H1 (cell line): ENCODE results near the gene ZNF652. TPM values are rescaled to one million over a fixed set of nuclear protein-coding genes. Genes with fewer than 3 reads are reported as not detected.

ENCODE experiments used
- CTCF ChIA-PET: fragments of 300-600 bp; sonication (Branson Sonifier 250); formaldehyde crosslinking; loops from one replicate; lab custom pipeline; 2021; ENCODE audit not compliant: partially characterized antibody; lab: Charles Lee
- POLR2A ChIA-PET: fragments of 300-600 bp; sonication (Branson Sonifier 250); formaldehyde crosslinking; loops from one replicate; lab custom pipeline; 2021; ENCODE audit warnings: inconsistent platforms; ENCODE audit not compliant: partially characterized antibody; lab: Charles Lee
- DNase-seq, 2 experiments: peaks; one replicate each; pipeline versions ENCODE4 v3.0.0 to v3.0.0-alpha.2; 2010 to 2022; ENCODE audit warnings: low spot score in 2 of 2, low read depth in 1 of 2, mixed read lengths in 1 of 2
- FAIRE-seq: peaks from 2 replicates; lab custom pipeline; 2011; peaks lifted over from hg19 to GRCh38; lab: Jason Lieb, UNC
- H2AFZ ChIP-seq: 2 replicates; pipeline ENCODE4 v1.8.1; 2012; ENCODE audit warnings: low read length, inconsistent platforms
- H2AK5ac ChIP-seq: 2 replicates; pipeline ENCODE4 v1.6.1; 2013; ENCODE audit warnings: low read depth, low read length
- H2BK120ac ChIP-seq: replicated peaks from 2 replicates; pipeline ENCODE3; 2013; ENCODE audit warnings: low read depth, low read length, inconsistent platforms
- H2BK12ac ChIP-seq: 2 replicates; pipeline ENCODE4 v1.6.1; 2013; ENCODE audit warnings: low read depth, low read length
- H2BK15ac ChIP-seq: 2 replicates; pipeline ENCODE4 v1.6.1; 2013; ENCODE audit warnings: low read length
- H2BK20ac ChIP-seq: 2 replicates; pipeline ENCODE4 v1.6.1; 2013; ENCODE audit warnings: low read length
- H2BK5ac ChIP-seq: 2 replicates; pipeline ENCODE4 v1.6.1; 2013; ENCODE audit warnings: low read depth, low read length
- H3K14ac ChIP-seq: 2 replicates; pipeline ENCODE4 v1.6.1; 2013; ENCODE audit warnings: inconsistent platforms; ENCODE audit not compliant: insufficient read length
- H3K18ac ChIP-seq: 2 replicates; pipeline ENCODE4 v1.6.1; 2013; ENCODE audit warnings: low read length; ENCODE audit errors: extremely low read depth
- H3K23ac ChIP-seq: 2 replicates; pipeline ENCODE4 v1.6.1; 2013; ENCODE audit warnings: inconsistent platforms; ENCODE audit not compliant: insufficient read length
- H3K23me2 ChIP-seq: 2 replicates; pipeline ENCODE4 v1.6.1; 2013; ENCODE audit warnings: low read depth, low read length
- H3K27ac ChIP-seq: 2 replicates; pipeline ENCODE4 v1.6.1; 2011; ENCODE audit warnings: low read depth, low read length, inconsistent platforms
- H3K27me3 ChIP-seq, 4 experiments: replicated peaks in 1 of 4; 1 replicate in 1 of 4; 2 replicates in 3 of 4; pipeline versions ENCODE4 v1.6.1 to v1.8.1; 2011 to 2013; ENCODE audit warnings: low read length in 3 of 4, mild to moderate bottlenecking in 3 of 4, inconsistent platforms in 2 of 4, mixed read lengths in 2 of 4, moderate library complexity in 1 of 4; ENCODE audit not compliant: control insufficient read depth in 3 of 4, insufficient read depth in 3 of 4; ENCODE audit errors: extremely low read depth in 1 of 4
- H3K36me3 ChIP-seq, 4 experiments: 2 replicates each; pipeline versions ENCODE4 v1.6.1 to v1.8.1; 2011 to 2013; ENCODE audit warnings: mild to moderate bottlenecking in 4 of 4, low read length in 3 of 4, moderate library complexity in 2 of 4, control low read depth in 1 of 4, inconsistent platforms in 1 of 4; ENCODE audit not compliant: insufficient read depth in 4 of 4, control insufficient read depth in 2 of 4
- H3K4ac ChIP-seq: replicated peaks from 2 replicates; pipeline ENCODE3; 2013; ENCODE audit warnings: low read length, low read depth, mixed read lengths, inconsistent platforms; ENCODE audit not compliant: insufficient read length
- H3K4me1 ChIP-seq, 4 experiments: replicated peaks in 1 of 4; 1 replicate in 1 of 4; 2 replicates in 3 of 4; pipeline versions ENCODE4 v1.6.1 to v1.8.1; 2011 to 2013; ENCODE audit warnings: low read length in 3 of 4, inconsistent platforms in 2 of 4, mixed read lengths in 1 of 4; ENCODE audit not compliant: insufficient read depth in 4 of 4, control insufficient read depth in 3 of 4
- H3K4me2 ChIP-seq, 2 experiments: 2 replicates each; pipeline versions ENCODE4 v1.6.1 to v1.8.1; 2011 to 2013; ENCODE audit warnings: low read depth in 2 of 2, low read length in 2 of 2, control low read depth in 1 of 2, inconsistent platforms in 1 of 2, mild to moderate bottlenecking in 1 of 2; ENCODE audit not compliant: insufficient read depth in 1 of 2
- H3K4me3 ChIP-seq, 4 experiments: fragments of 200-600, 300-600 bp in 1 of 4; sonication (generic), shearing (Covaris generic), sonication (Bioruptor Twin) in 1 of 4; 2 replicates each; pipeline versions ENCODE4 v1.5.1 to v1.8.1; 2011 to 2016; ENCODE audit warnings: low read length in 4 of 4, low read depth in 3 of 4, control low read depth in 2 of 4, inconsistent platforms in 2 of 4, mild to moderate bottlenecking in 2 of 4, mixed read lengths in 1 of 4, moderate library complexity in 1 of 4; ENCODE audit not compliant: insufficient read depth in 2 of 4; ENCODE audit errors: extremely low read depth in 1 of 4
- H3K56ac ChIP-seq: replicated peaks from 2 replicates; pipeline ENCODE3; 2013; ENCODE audit warnings: low read depth, mild to moderate bottlenecking, mixed read lengths, low read length, inconsistent platforms; ENCODE audit not compliant: insufficient read length
- H3K79me1 ChIP-seq: 2 replicates; pipeline ENCODE4 v1.6.1; 2013; ENCODE audit warnings: low read depth, low read length, control low read depth
- H3K79me2 ChIP-seq, 2 experiments: 2 replicates each; pipeline versions ENCODE4 v1.6.1 to v1.8.1; 2012 to 2013; ENCODE audit warnings: low read length in 2 of 2, mild to moderate bottlenecking in 2 of 2, inconsistent platforms in 1 of 2; ENCODE audit not compliant: insufficient read depth in 2 of 2, control insufficient read depth in 1 of 2
- H3K9ac ChIP-seq, 4 experiments: replicated peaks in 1 of 4; 1 replicate in 1 of 4; 2 replicates in 3 of 4; pipeline versions ENCODE4 v1.6.1 to v1.8.1; 2011 to 2013; ENCODE audit warnings: low read depth in 3 of 4, low read length in 3 of 4, control low read depth in 2 of 4, mild to moderate bottlenecking in 2 of 4, moderate library complexity in 2 of 4, inconsistent platforms in 1 of 4; ENCODE audit errors: extremely low read depth in 1 of 4
- H3K9me3 ChIP-seq, 2 experiments: 2 replicates each; pipeline versions ENCODE4 v1.6.1 to v1.8.1; 2012 to 2013; ENCODE audit warnings: mild to moderate bottlenecking in 2 of 2, moderate library complexity in 2 of 2, control low read depth in 1 of 2, inconsistent platforms in 1 of 2, low read depth in 1 of 2, low read length in 1 of 2, mixed read lengths in 1 of 2; ENCODE audit not compliant: insufficient read depth in 2 of 2
- H4K20me1 ChIP-seq, 2 experiments: replicated peaks in 1 of 2; 2 replicates each; pipeline versions ENCODE3 to v1.8.1; 2011 to 2013; ENCODE audit warnings: inconsistent platforms in 2 of 2, low read length in 2 of 2, mild to moderate bottlenecking in 1 of 2; ENCODE audit not compliant: insufficient read depth in 2 of 2, control insufficient read depth in 1 of 2
- H4K5ac ChIP-seq: 2 replicates; pipeline ENCODE4 v1.6.1; 2013; ENCODE audit warnings: low read length, low read depth, mixed read lengths, inconsistent platforms; ENCODE audit not compliant: insufficient read length
- H4K8ac ChIP-seq: 2 replicates; pipeline ENCODE4 v1.8.0; 2013; ENCODE audit warnings: mild to moderate bottlenecking, moderate library complexity, low read length, inconsistent platforms; ENCODE audit not compliant: insufficient read depth; ENCODE audit errors: extremely low read depth
- H4K91ac ChIP-seq: replicated peaks from 2 replicates; pipeline ENCODE3; 2013; ENCODE audit warnings: low read length, mixed read lengths, inconsistent platforms; ENCODE audit not compliant: insufficient read length
- BCL11A ChIP-seq, 2 experiments: IDR thresholded peaks; one replicate each; pipeline ENCODE4 v1.6.1; 2011; ENCODE audit warnings: low read depth in 2 of 2, low read length in 2 of 2, mild to moderate bottlenecking in 2 of 2
- BRCA1 ChIP-seq: IDR thresholded peaks from 2 replicates; pipeline ENCODE4 v1.6.1; 2012; ENCODE audit warnings: low read depth, low read length, improper control_type of control experiment
- CBX8 ChIP-seq: fragments of 300-800, 300-1000 bp; sonication (generic); IDR thresholded peaks from 2 replicates; pipeline ENCODE4 v1.7.1; 2016; ENCODE audit warnings: low read depth, low read length, borderline replicate concordance
- FOSL1 ChIP-seq: IDR thresholded peaks from 2 replicates; pipeline ENCODE4 v1.6.1; 2011; ENCODE audit warnings: mild to moderate bottlenecking, low read depth, low read length, moderate library complexity; ENCODE audit not compliant: insufficient read depth
- GABPA ChIP-seq: IDR thresholded peaks from 2 replicates; pipeline ENCODE4 v1.6.1; 2011; ENCODE audit warnings: mild to moderate bottlenecking, low read length, moderate library complexity, borderline replicate concordance; ENCODE audit not compliant: insufficient read depth
- KDM4A ChIP-seq: IDR thresholded peaks from one replicate; pipeline ENCODE4 v1.7.1; 2012; ENCODE audit warnings: low read depth, mild to moderate bottlenecking, moderate library complexity, low read length, inconsistent platforms; ENCODE audit not compliant: severe bottlenecking
- KDM5A ChIP-seq: fragments of 200-600 bp; IDR thresholded peaks from 2 replicates; pipeline ENCODE4 v1.7.1; 2012; ENCODE audit warnings: mild to moderate bottlenecking, low read length, inconsistent platforms, mixed read lengths
- POLR2A ChIP-seq, 2 experiments: IDR thresholded peaks; 1 replicate in 1 of 2; 2 replicates in 1 of 2; pipeline ENCODE4 v1.6.1; 2011; ENCODE audit warnings: low read depth in 2 of 2, low read length in 2 of 2, mild to moderate bottlenecking in 2 of 2; ENCODE audit errors: control extremely low read depth in 1 of 2
- POU5F1 ChIP-seq: IDR thresholded peaks from 2 replicates; pipeline ENCODE4 v1.6.1; 2011; ENCODE audit warnings: low read depth, mild to moderate bottlenecking, low read length, moderate library complexity
- SIRT6 ChIP-seq: IDR thresholded peaks from one replicate; pipeline ENCODE4 v1.7.1; 2012; ENCODE audit warnings: low read length, inconsistent platforms
- SIX5 ChIP-seq: IDR thresholded peaks from 2 replicates; pipeline ENCODE4 v1.6.1; 2011; ENCODE audit warnings: mild to moderate bottlenecking, low read depth, low read length
- TEAD4 ChIP-seq: IDR thresholded peaks from 2 replicates; pipeline ENCODE4 v1.6.1; 2012; ENCODE audit warnings: low read depth, low read length, inconsistent platforms, mixed read lengths
- WGBS, 2 experiments: shearing (Covaris generic) in 1 of 2; methylation state at CpG; one replicate each; pipeline versions ENCODE4 v1.1.6 to v1.1.7; 2013 to 2015; ENCODE audit warnings: low lambda C conversion rate in 2 of 2, mixed read lengths in 2 of 2, inconsistent platforms in 1 of 2, low coverage in 1 of 2, missing lambda C conversion rate in 1 of 2; ENCODE audit not compliant: insufficient replicate concordance in 2 of 2, insufficient coverage in 1 of 2, insufficient read length in 1 of 2; ENCODE audit errors: extremely low coverage in 1 of 2, missing lambda C conversion rate in 1 of 2; 5-methylcytosine and 5-hydroxymethylcytosine counted together
- polyA plus RNA-seq, 7 experiments: library from polyadenylated mRNA; depleted of rRNA in 3 of 7; stranded (reverse) in 5 of 7; unstranded in 2 of 7; fragments of >200 nt in 5 of 7; fragments of 200-250 nt in 2 of 7; gene quantifications; 1 replicate in 5 of 7; 2 replicates in 1 of 7; 4 replicates in 1 of 7; pipeline versions ENCODE4 v1.2.1 to v1.2.3, GENCODE V29; 2011 to 2013; ENCODE audit warnings: missing spikeins in 2 of 7, mixed read lengths in 2 of 7
- total RNA-seq: library from RNA; stranded (reverse); fragmentation: NEBNext Ultra II Directional; extraction: Animal tissue kit (Norgen Biotek cat#: 25700); gene quantifications from 2 replicates; pipeline ENCODE4 v1.2.1, GENCODE V29; 2021
- TF ChIP-seq, protein P1 (sequence below): IDR thresholded peaks from 2 replicates; pipeline ENCODE4 v1.6.1; 2012; ENCODE audit warnings: inconsistent platforms

The ZNF652 gene
- total and polyA plus RNA-seq, 2 of the 8 experiments (the other 6 are each of a cell fraction or from before 2014, with no cell fraction given), result 13.5 to 39.6 TPM

DNA sequence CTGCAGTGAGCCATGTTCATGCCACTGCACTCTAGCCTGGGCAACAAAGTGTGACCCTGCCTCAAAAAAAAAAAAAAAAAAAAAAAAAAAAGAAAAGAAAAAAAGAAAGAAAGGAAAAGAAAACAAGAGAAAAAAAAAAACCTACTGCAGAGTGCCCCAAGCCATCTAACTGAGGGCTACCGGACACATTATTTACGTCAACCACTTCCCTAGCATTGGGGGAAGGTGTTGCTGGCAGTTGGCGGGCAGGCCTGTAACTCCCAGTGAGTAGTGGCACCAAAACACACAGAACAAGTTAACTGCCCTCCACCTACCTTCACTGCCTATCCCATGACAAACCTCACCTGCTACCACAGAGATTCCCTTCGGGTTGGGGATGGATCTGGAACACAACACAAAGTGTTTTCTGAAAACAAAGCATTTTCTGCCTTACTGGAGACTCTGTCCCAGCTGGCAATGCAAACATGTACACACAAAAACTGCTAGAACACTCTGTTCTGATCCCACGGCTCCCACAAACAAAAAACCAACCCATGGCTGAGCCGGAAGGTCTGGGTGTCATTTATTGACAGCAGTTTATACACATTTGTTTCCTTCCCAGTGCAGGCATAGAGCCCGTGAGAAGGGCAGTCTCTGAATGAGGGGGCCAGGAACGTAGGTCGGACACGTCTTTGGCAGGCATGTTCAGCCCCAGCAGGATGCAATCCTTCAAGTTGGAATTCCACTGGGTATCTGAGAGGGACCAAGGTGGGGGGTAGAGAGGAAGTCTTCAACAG lies 41.7 kb upstream of the ZNF652 start:
- Histone ChIP-seq H3K79me2 (no peaks in the 10 kb centered on the region), H3K4me3 (no peak overlapping the region), H2BK20ac (no peak overlapping the region), H4K20me1 (peaks cover 0 to 7% of the 10 kb centered on the region in 2 experiments), H3K9ac (no peak overlapping the region), H2BK120ac (no peak overlapping the region), H2BK12ac (no peak overlapping the region), H3K14ac (no peak overlapping the region), H3K23me2 (0 out of 2 replicates have a peak, but pooled peaks cover 2% of the 10 kb centered on the region), H3K18ac (no peak overlapping the region), H3K4me1 (no peaks in the 10 kb centered on the region), H4K5ac (no peak overlapping the region), H3K27me3 (no peaks in the 10 kb centered on the region), H2AK5ac (no peak overlapping the region), H2BK15ac (no peak overlapping the region), H3K56ac (no peak overlapping the region), H3K4ac (no peak overlapping the region), H2BK5ac (no peak overlapping the region), H2AFZ (no peak overlapping the region), H4K91ac (no peak overlapping the region), H3K23ac (no peak overlapping the region), H3K27ac (no peak overlapping the region), H3K79me1 (no peaks in the 10 kb centered on the region), H3K9me3 (no peaks in the 10 kb centered on the region), H4K8ac (no peak overlapping the region), H3K4me2 (no peak overlapping the region), H3K36me3 (peaks cover 29 to 54% (median 43%) of the 10 kb centered on the region in 4 experiments)
- ChIA-PET CTCF (interaction anchor here (1.4 to 2.4 kb wide), 3 partner anchors 27 to 153 kb away, joined by 4 to 10 read pairs (median 7); no protein-coding TSS in a partner anchor), POLR2A (no interaction called here)
- FAIRE-seq (no peak), DNase-seq (no peak)
- 86% methylated on average over 10 of the region's 10 CpGs; no CpG with 5 or more reads in 1 of the 2 experiments for WGBS, 2 experiments
- TF ChIP-seq FOSL1 (no peak), POU5F1 (no peak), GABPA (no peak), SIX5 (no peak), BCL11A (IDR thresholded peaks at IDR 0.05; ENCODE audit: low read depth in 2 of 2, low read length in 2 of 2) (no peak), POLR2A (IDR thresholded peaks at IDR 0.05; ENCODE audit: control extremely low read depth in 1 of 2, low read depth in 2 of 2, low read length in 2 of 2) (no peak), CBX8 (no peak), SIRT6 (no peak), TEAD4 (no peak), BRCA1 (no peak), KDM5A (no peak), KDM4A (no peak)
- TF ChIP-seq, protein P1, sequence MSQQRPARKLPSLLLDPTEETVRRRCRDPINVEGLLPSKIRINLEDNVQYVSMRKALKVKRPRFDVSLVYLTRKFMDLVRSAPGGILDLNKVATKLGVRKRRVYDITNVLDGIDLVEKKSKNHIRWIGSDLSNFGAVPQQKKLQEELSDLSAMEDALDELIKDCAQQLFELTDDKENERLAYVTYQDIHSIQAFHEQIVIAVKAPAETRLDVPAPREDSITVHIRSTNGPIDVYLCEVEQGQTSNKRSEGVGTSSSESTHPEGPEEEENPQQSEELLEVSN, result no peak
